Parietal lobe (tissue), 1 donor: ENCODE data around the gene PCDHGC4. TPM values are rescaled to one million over a fixed set of nuclear protein-coding genes. Genes with fewer than 3 reads are reported as not detected.

Experiments used
- total RNA-seq: library from RNA; depleted of rRNA; stranded (reverse); fragments of >200 nt; gene quantifications from one replicate; pipeline ENCODE4 v1.2.3, GENCODE V29; 2014

Gene PCDHGC4
- 91.7 TPM for total RNA-seq

GRCh38 chr5:141484641-141485311, at the start of gene PCDHGC4:
Gene PCDHGC4, plus strand, starts transcription at chr5:141485030. Its CDS starts 144 bp downstream, at chr5:141485174.

GRCh38 chr5:141475625-141476131, 9.2 kb upstream of the PCDHGC4 start, which contains the start of gene PCDHGC3:
Gene PCDHGC3, plus strand, starts transcription at chr5:141475966. Its CDS starts 151 bp downstream, at chr5:141476117.

DNA sequence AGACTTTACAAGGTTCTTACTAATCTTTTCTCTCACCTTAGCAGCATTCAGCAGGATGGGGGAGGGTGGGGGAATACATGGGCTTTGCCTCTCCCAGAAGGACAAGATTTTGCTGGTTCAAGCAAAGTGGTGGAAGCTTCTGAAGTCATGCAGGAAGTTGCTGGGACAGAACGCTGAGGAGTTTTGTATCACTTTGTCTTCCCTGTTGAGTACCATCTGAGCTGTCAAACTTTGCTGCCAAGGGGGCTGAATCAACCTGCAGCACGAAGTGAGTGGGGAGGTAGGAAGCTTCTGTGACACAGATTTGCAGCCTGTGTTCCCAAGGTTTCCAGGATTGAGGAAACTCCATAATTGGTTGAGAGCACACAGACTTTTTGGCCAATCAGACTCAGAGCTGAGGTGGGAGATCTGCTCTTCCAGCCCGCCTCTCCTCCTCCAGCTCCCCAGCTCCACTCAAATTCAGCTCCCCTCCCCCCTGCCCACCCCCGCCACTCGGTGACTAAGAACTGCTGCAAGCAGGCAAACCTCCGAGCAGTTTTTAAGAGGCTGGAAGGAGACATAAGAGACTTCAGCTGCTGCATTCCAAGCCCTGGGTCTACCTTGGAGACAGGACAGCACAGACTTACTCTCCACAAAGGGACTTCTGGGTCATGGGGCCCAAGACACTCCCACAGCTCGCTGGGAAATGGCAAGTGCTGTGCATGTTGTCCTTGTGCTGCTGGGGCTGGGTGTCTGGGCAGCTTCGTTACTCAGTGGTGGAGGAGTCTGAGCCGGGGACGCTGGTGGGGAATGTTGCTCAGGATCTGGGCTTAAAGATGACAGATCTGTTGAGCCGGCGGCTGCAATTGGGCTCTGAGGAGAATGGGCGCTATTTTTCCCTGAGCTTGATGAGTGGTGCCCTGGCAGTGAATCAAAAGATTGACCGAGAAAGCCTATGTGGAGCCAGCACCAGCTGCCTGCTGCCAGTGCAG, 4.0 kb downstream of the PCDHGC4 start, which contains the start of gene PCDHGC5:
TSS of gene PCDHGC5 (plus strand) at position 491 of the 971 bp plus-strand sequence. CDS start at position 651, 160 bp downstream.

Other genes with a start within 250 kb of the PCDHGC4 start
- 32.9 TPM for gene PCDHB15, start 239.6 kb upstream of the PCDHGC4 start, total RNA-seq
- 0.63 TPM for gene SLC25A2, start 181.0 kb upstream of the PCDHGC4 start, total RNA-seq
- 77.3 TPM for gene TAF7, start 164.2 kb upstream of the PCDHGC4 start, total RNA-seq
- gene PCDHGA1, start 154.5 kb upstream of the PCDHGC4 start, total RNA-seq = 9.1 TPM
- 11.9 TPM for gene PCDHGA2, start 146.3 kb upstream of the PCDHGC4 start, total RNA-seq
- gene PCDHGA3, start 141.2 kb upstream of the PCDHGC4 start, total RNA-seq = 11.0 TPM
- gene PCDHGB1, start 134.9 kb upstream of the PCDHGC4 start, total RNA-seq = 20.3 TPM
- gene PCDHGA4, start 130.0 kb upstream of the PCDHGC4 start, total RNA-seq = 21.6 TPM
- 21.9 TPM for gene PCDHGB2, start 125.0 kb upstream of the PCDHGC4 start, total RNA-seq
- 17.8 TPM for gene PCDHGA5, start 120.9 kb upstream of the PCDHGC4 start, total RNA-seq
- gene PCDHGB3, start 114.8 kb upstream of the PCDHGC4 start, total RNA-seq = 31.0 TPM
- 29.1 TPM for gene PCDHGA6, start 111.1 kb upstream of the PCDHGC4 start, total RNA-seq
- 23.8 TPM for gene PCDHGA7, start 102.3 kb upstream of the PCDHGC4 start, total RNA-seq
- gene PCDHGB4, start 97.3 kb upstream of the PCDHGC4 start, total RNA-seq = 35.4 TPM
- gene PCDHGA8, start 92.4 kb upstream of the PCDHGC4 start, total RNA-seq = 30.0 TPM
- gene PCDHGB5, start 87.1 kb upstream of the PCDHGC4 start, total RNA-seq = 41.6 TPM
- 38.2 TPM for gene PCDHGA9, start 82.3 kb upstream of the PCDHGC4 start, total RNA-seq
- 35.4 TPM for gene PCDHGB6, start 77.0 kb upstream of the PCDHGC4 start, total RNA-seq
- 36.3 TPM for gene PCDHGA10, start 72.0 kb upstream of the PCDHGC4 start, total RNA-seq
- 43.5 TPM for gene PCDHGB7, start 67.4 kb upstream of the PCDHGC4 start, total RNA-seq
- gene PCDHGA11, start 64.0 kb upstream of the PCDHGC4 start, total RNA-seq = 40.4 TPM
- gene PCDHGA12, start 54.5 kb upstream of the PCDHGC4 start, total RNA-seq = 26.9 TPM
- gene PCDHGC3, start 9.1 kb upstream of the PCDHGC4 start, total RNA-seq = 62.3 TPM
- 20.0 TPM for gene PCDHGC5, start 4.1 kb downstream of the PCDHGC4 start, total RNA-seq
- 39.8 TPM for gene DIAPH1, start 134.0 kb downstream of the PCDHGC4 start, total RNA-seq
- gene HDAC3, start 151.8 kb downstream of the PCDHGC4 start, total RNA-seq = 81.7 TPM
- 9.1 TPM for gene RELL2, start 152.0 kb downstream of the PCDHGC4 start, total RNA-seq
- gene FCHSD1, start 166.4 kb downstream of the PCDHGC4 start, total RNA-seq = 9.4 TPM
- gene ARAP3, start 197.2 kb downstream of the PCDHGC4 start, total RNA-seq = 9.1 TPM